ENCODE measurements around the gene NYAP1. TPM values are rescaled to one million over a fixed set of nuclear protein-coding genes. Genes with fewer than 3 reads are reported as not detected.

Gene NYAP1
- total RNA-seq, 4 donors from 2014 or later = 1.7 to 3.2 (median 1.9) TPM

DNA sequence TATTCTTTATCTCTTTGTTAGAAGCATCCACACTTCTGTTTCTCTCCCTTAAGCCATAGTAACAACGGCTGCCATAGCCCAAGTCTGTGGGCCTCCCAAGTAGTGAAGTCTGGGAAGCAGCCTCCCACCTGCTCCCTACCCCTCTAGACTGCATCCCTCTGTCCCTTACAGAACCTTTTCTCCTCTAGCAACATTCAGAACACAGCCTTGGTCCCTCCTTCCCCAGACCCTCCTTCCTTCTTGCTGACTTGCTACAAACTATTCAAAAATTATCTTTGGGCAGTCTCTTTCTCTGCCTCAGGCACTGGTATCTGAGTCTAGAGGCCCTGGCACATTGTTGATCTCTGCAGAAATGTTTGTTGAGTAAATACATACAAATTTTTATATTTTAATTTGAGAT is 2.3 kb upstream of the NYAP1 start:
- Histone ChIP-seq H3K36me3 (no peaks in the 10 kb centered on the region), H3K9me3 (no peaks in the 10 kb centered on the region), H3K27ac (replicated peaks in 1 of 4) (no peak overlapping the region), H3K27me3 (no peaks in the 10 kb centered on the region), H3K4me1 (peaks cover 32 to 61% (median 52%) of the 10 kb centered on the region in 4 donors), H3K4me3 (no peak overlapping the region)
- intact Hi-C loops (cut with DNase I) = no loop called here
- DNase-seq (ENCODE audit: extremely low spot score) = no peak
- WGBS = 77% methylated on average over 1 of the region's 1 CpG
- TF ChIP-seq POLR2AphosphoS5 (IDR thresholded peaks at IDR 0.05) (no peak), POLR2A (IDR thresholded peaks at IDR 0.05; ENCODE audit: low read depth) (no peak), EP300 (IDR thresholded peaks at IDR 0.05) (no peak)
- TF ChIP-seq, protein P1, sequence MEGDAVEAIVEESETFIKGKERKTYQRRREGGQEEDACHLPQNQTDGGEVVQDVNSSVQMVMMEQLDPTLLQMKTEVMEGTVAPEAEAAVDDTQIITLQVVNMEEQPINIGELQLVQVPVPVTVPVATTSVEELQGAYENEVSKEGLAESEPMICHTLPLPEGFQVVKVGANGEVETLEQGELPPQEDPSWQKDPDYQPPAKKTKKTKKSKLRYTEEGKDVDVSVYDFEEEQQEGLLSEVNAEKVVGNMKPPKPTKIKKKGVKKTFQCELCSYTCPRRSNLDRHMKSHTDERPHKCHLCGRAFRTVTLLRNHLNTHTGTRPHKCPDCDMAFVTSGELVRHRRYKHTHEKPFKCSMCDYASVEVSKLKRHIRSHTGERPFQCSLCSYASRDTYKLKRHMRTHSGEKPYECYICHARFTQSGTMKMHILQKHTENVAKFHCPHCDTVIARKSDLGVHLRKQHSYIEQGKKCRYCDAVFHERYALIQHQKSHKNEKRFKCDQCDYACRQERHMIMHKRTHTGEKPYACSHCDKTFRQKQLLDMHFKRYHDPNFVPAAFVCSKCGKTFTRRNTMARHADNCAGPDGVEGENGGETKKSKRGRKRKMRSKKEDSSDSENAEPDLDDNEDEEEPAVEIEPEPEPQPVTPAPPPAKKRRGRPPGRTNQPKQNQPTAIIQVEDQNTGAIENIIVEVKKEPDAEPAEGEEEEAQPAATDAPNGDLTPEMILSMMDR (IDR thresholded peaks at IDR 0.05) = no peak

DNA sequence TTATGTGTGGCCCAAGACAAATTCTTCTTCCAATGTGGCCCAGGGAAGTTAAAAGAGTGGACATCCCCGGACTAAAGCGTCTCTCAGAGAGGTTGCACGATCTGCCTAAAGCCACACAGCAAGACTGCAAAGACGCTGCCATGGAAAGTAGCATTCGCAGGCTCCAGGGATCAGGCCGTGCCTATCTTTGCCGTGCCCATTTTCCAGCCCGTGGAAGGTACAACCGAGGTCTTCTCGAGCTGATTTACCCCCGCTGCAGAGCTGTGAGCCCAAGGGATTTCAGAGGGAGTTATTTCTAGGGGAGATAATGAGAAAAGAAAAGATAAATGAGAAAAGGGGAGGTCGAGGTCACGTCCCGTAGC is 1.0 kb upstream of the NYAP1 start:
- no peaks in the 10 kb centered on the region for H3K9me3 ChIP-seq
- no peaks in the 10 kb centered on the region for H3K36me3 ChIP-seq
- peak overlapping the region; percentile 69 to 88 (median 72) for H3K4me3 ChIP-seq
- peaks cover 20 to 52% (median 39%) of the 10 kb centered on the region in 4 donors for H3K4me1 ChIP-seq
- peak overlapping the region; percentile 42 to 72 (median 68) for H3K27ac ChIP-seq (replicated peaks in 1 of 4)
- DNase-seq (ENCODE audit: extremely low spot score) = no peak
- H3K27me3 ChIP-seq = no peaks in the 10 kb centered on the region
- intact Hi-C loops (cut with DNase I) = loop anchor here (2.0 kb wide), 1 partner anchor 14 kb away; no protein-coding TSS in a partner anchor
- 41% methylated on average over 14 of the region's 14 CpGs for WGBS
- no peak for TF ChIP-seq POLR2A (IDR thresholded peaks at IDR 0.05; ENCODE audit: low read depth)
- no peak for TF ChIP-seq POLR2AphosphoS5 (IDR thresholded peaks at IDR 0.05)

DNA sequence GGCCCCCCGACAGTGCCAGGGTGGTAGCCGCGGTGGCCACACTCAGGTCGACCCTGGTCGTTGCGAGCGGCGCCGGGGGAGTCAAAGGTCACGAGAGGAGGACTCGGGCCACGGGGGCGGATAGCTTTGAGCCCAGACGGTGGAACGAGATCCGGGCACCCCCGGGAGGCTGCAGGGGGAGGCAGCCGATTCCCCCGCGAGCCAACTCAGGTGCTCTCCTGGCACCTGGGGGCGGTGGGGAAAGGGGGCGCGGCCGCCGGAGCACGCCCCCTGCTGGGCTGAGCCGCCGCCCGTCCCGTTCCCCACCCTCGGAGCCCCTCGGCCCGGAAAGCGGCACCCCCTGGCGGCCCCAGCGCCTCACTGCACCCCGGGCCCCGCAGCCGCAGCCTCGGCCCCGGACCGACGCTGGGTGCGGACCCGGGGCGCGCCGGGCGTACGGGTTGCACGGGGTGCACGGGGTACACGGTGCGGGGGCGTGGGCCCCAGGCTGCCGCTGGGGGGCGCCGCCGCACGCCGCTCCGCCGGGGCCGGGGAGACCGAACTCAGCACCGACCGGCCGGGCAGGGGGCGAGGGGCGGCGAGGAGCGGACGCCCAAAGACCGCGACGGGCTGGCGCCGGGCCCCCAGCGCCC is 521 bp upstream of the NYAP1 start:
- H3K36me3 ChIP-seq = peaks cover 0 to 3% (median under 1%) of the 10 kb centered on the region in 4 donors
- DNase-seq (ENCODE audit: extremely low spot score) = no peak
- WGBS = 2% methylated on average over 13 of the region's 79 CpGs
- H3K4me1 ChIP-seq = peaks cover 20 to 50% (median 36%) of the 10 kb centered on the region in 4 donors
- peak overlapping the region; percentile 65 to 72 (median 70) for H3K27ac ChIP-seq (replicated peaks in 1 of 4)
- no peaks in the 10 kb centered on the region for H3K27me3 ChIP-seq
- peak overlapping the region; percentile 69 to 88 (median 72) for H3K4me3 ChIP-seq
- H3K9me3 ChIP-seq = no peaks in the 10 kb centered on the region
- intact Hi-C loops (cut with DNase I) = loop anchor here (2.0 kb wide), 1 partner anchor 14 kb away; no protein-coding TSS in a partner anchor
- TF ChIP-seq, protein P1 (IDR thresholded peaks at IDR 0.05) = peak; percentile 96 to 99 (median 97)
- no peak for TF ChIP-seq EP300 (IDR thresholded peaks at IDR 0.05)
- TF ChIP-seq POLR2AphosphoS5 (IDR thresholded peaks at IDR 0.05) = peak in 1 of 2 donors; percentile 43

DNA sequence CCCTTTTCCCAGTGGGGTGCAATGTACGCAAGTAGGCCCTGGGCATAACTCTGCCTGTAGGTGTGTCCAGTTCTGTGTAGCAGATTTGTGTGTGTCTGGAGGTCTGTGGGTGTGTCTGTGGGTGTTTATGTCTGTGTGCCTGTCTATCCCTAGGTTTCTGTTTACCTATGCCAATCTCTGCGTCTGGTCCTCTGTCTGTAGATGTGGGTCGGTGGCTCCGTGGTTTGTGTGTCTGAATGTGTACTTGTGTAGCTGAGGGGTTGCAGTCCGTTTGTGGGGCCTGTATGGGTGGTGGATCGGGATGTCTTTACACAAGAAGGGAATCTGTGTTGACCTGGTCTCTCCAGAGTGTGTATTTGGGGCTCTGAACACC is 932 bp downstream of the NYAP1 start:
- Histone ChIP-seq H3K36me3 (peaks cover 0 to 9% (median 3%) of the 10 kb centered on the region in 4 donors), H3K27me3 (peaks cover 0 to 8% (median 0%) of the 10 kb centered on the region in 4 donors), H3K4me1 (peaks cover 15 to 49% (median 38%) of the 10 kb centered on the region in 4 donors), H3K4me3 (peak overlapping the region in 2 of 4 donors; percentile 72 to 88), H3K9me3 (no peaks in the 10 kb centered on the region), H3K27ac (replicated peaks in 1 of 4) (peak overlapping the region in 3 of 4 donors; percentile 70 to 72 (median 71))
- 77% methylated on average over 6 of the region's 6 CpGs for WGBS
- DNase-seq (ENCODE audit: extremely low spot score) = no peak
- TF ChIP-seq EP300 (IDR thresholded peaks at IDR 0.05) = no peak
- TF ChIP-seq POLR2AphosphoS5 (IDR thresholded peaks at IDR 0.05) = no peak
- TF ChIP-seq, protein P1 (IDR thresholded peaks at IDR 0.05) = no peak
- no peak for TF ChIP-seq POLR2A (IDR thresholded peaks at IDR 0.05; ENCODE audit: low read depth)
- intact Hi-C loops (cut with DNase I) = no loop called here

DNA sequence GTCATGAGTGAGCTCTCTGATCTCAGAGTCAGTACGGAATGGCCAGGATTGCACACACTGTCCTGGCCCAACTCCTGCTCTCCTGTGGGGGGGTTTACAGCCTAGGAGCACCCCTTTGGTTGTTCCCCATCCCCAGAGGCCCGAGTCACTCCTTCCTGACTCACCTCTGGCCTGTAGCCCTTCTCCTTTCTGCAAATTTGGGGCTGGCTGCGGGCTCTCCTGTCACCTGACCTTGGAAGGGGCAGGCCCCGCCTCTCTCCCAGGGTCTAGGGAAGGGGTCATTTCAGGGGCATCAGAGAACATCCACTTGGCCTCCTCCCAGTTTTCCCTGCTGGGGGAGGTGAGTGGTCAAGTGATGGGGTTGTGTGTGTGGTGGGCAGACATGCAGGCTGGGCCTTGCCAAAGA is 1.7 kb downstream of the NYAP1 start:
- H3K27me3 ChIP-seq = peaks cover 0 to 8% (median 0%) of the 10 kb centered on the region in 4 donors
- H3K4me1 ChIP-seq = peaks cover 11 to 45% (median 37%) of the 10 kb centered on the region in 4 donors
- intact Hi-C loops (cut with DNase I) = no loop called here
- H3K36me3 ChIP-seq = peaks cover 0 to 9% (median 3%) of the 10 kb centered on the region in 4 donors
- no peak for TF ChIP-seq POLR2AphosphoS5 (IDR thresholded peaks at IDR 0.05)
- TF ChIP-seq POLR2A (IDR thresholded peaks at IDR 0.05; ENCODE audit: low read depth) = no peak
- no peak for TF ChIP-seq EP300 (IDR thresholded peaks at IDR 0.05)
- TF ChIP-seq, protein P1 (IDR thresholded peaks at IDR 0.05) = no peak
- no peaks in the 10 kb centered on the region for H3K9me3 ChIP-seq
- WGBS = 94% methylated on average over 4 of the region's 4 CpGs
- no peak overlapping the region for H3K4me3 ChIP-seq
- H3K27ac ChIP-seq (replicated peaks in 1 of 4) = peak overlapping the region in 1 of 4 donors; percentile 22
- no peak for DNase-seq (ENCODE audit: extremely low spot score)
